Measurements from ENCODE around the gene C1orf50.

- TF ChIP-seq MYC (IDR thresholded peaks at IDR 0.05; ENCODE audit: low read depth, low read length) (no peak), CTCF (IDR thresholded peaks at IDR 0.05; ENCODE audit: extremely low read depth in 1 of 2, insufficient read depth in 1 of 2, low read depth in 1 of 2, low read length in 2 of 2) (no peak), EZH2 (IDR thresholded peaks at IDR 0.05; ENCODE audit: borderline replicate concordance, low read depth, low read length, severe bottlenecking) (no peak), POLR2AphosphoS5 (IDR thresholded peaks at IDR 0.05; ENCODE audit: insufficient read depth, low read depth, low read length) (no peak), FOS (IDR thresholded peaks at IDR 0.05; ENCODE audit: borderline replicate concordance, insufficient read depth, low read length) (no peak)
- TF ChIP-seq, protein P1, sequence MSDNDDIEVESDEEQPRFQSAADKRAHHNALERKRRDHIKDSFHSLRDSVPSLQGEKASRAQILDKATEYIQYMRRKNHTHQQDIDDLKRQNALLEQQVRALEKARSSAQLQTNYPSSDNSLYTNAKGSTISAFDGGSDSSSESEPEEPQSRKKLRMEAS (IDR thresholded peaks at IDR 0.05; ENCODE audit: insufficient read depth, insufficient read length) = no peak
Observed at GRCh38 chr1:42821690-42822089, 54.6 kb downstream of the C1orf50 start.

All from endothelial cell of umbilical vein (primary cell).